Astrocyte (in vitro differentiated cells and primary cell): Measurements from ENCODE around the gene NR5A2.

ENCODE experiments used
- CTCF ChIP-seq: IDR thresholded peaks from 2 replicates; pipeline ENCODE4 v1.5.1; 2011; ENCODE audit warnings: low read depth, mild to moderate bottlenecking, inconsistent platforms, low read length, moderate library complexity; ENCODE audit not compliant: insufficient read depth
- EZH2 ChIP-seq: IDR thresholded peaks from 2 replicates; pipeline ENCODE4 v1.6.1; 2012; ENCODE audit warnings: mild to moderate bottlenecking, low read length, inconsistent platforms; ENCODE audit not compliant: insufficient read depth

GRCh38 chr1:200115532-200115931, 88.0 kb downstream of the NR5A2 start:
- TF ChIP-seq CTCF (no peak), EZH2 (no peak)
